CD4-positive, alpha-beta T cell treated with Interferon alpha-2 for 1 hour (primary cell): ENCODE results near the gene LRRFIP1.
A peak's percentile ranks its signal among the peaks of the same experiment; 100 is the strongest.

Experiments used
- DNase-seq, 2 donors: peaks; one replicate each; pipeline ENCODE4 v3.0.0-alpha.2; 2020 to 2022

Gene LRRFIP1

GRCh38 chr2:237642038-237642734 is 14.8 kb downstream of the LRRFIP1 start:
- DNase-seq: no peak

DNA sequence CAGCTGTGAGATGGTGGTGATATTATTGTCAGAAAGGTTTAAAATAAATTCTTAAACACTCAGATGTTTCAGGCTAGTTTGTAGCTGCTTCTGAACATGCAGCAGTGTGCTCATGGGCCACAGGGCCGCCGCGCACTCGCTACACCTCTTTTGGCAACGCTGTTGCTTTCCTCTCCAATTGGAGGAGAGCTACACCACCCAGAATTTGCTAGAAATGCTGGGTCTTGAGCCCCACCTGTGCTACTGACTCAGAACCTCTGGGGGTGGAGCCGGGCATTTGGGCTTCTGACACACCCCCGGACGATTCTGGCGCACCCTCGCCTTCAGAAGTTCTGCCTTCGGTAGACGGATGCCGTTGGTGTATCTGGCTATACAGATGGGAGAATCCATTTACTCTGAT is 15.7 kb downstream of the LRRFIP1 start:
- no peak for DNase-seq

DNA sequence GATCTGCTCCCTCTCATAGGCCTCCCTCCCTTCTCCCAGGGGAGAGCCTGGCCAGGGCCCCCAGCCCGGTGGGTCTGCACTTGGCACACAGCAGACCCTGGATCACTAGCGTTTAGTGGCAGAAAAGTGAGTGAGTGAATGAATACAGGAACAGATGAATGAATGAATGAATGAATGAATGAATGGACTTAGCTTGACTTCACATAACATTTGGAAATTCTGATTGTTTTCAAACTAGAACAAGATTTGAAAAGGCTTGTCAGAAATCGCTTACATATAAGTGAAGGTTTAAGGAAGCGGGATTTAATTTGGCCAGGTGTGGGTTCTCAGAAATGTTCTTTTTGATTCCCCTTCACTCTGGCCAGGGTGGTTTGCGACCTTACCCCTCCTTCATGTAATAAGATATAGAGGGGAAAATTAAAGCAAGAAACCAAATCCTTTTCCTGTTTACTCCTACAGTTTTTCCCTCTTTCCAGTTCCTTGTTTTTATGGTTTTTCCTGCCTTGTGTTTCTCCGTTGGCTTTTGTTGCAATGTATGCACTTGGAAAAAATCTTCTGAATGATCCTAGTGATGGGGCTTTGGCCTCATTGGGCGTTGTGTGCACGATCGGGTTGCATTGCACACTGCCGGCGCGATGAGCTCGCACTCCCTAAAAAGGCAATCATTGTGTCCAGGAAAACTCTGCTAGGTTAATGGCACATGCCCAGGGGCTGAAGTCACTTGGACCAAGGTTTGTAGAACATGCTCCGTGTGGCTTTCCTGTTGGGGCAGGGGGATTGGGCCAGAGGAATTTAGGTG is 16.4 kb downstream of the LRRFIP1 start:
- no peak for DNase-seq

- no peak for DNase-seq
Measured at GRCh38 chr2:237644381-237644703, 17.0 kb downstream of the LRRFIP1 start.

GRCh38 chr2:237645261-237645660 is 17.9 kb downstream of the LRRFIP1 start:
- no peak for DNase-seq

- DNase-seq: no peak
Measured at GRCh38 chr2:237647176-237648015, 20.0 kb downstream of the LRRFIP1 start.

DNA sequence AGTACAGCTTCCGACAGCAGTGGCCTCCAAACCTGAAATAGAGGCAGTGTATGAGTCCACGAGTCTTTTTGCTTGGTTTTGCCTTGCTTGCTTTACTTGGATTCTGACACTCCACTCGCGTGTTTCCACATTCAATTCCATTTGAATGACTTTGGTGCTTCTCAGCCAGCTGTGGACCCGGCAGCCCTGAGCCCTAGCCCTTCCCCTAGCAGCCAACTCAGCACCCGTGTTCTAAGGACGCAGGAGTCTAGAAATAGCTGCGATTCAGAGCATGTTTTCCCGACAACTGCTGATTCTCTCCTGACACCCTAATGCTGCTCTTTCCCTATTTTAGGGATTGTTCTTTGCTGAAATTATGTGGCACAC is 20.6 kb downstream of the LRRFIP1 start:
- no peak for DNase-seq

GRCh38 chr2:237649541-237650454 is 22.4 kb downstream of the LRRFIP1 start:
- DNase-seq: no peak

GRCh38 chr2:237650455-237650850 is 23.1 kb downstream of the LRRFIP1 start:
- DNase-seq: no peak

DNA sequence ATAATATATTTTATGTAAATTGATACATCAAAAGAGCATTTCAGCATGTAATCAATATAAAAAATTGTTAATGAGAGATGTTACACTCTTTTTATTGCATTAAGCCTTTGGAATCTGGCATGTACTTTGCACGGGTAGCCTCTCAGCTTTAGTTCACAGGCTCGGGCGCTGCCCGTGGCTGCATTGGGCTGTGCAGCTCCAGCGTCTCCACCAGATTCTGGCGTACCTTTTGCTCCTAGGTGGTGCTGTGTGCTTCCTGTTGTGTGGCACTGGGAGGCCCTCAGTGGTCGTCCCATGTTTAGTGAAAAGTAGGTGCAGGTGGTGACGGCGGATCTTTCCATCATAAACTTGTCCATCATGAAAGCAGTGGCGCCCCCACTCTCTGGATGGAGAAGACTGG is 24.4 kb downstream of the LRRFIP1 start:
- no peak for DNase-seq

- DNase-seq: no peak
Measured at GRCh38 chr2:237652181-237652580, 24.8 kb downstream of the LRRFIP1 start.

GRCh38 chr2:237652854-237653253 is 25.5 kb downstream of the LRRFIP1 start:
- DNase-seq: no peak

DNA sequence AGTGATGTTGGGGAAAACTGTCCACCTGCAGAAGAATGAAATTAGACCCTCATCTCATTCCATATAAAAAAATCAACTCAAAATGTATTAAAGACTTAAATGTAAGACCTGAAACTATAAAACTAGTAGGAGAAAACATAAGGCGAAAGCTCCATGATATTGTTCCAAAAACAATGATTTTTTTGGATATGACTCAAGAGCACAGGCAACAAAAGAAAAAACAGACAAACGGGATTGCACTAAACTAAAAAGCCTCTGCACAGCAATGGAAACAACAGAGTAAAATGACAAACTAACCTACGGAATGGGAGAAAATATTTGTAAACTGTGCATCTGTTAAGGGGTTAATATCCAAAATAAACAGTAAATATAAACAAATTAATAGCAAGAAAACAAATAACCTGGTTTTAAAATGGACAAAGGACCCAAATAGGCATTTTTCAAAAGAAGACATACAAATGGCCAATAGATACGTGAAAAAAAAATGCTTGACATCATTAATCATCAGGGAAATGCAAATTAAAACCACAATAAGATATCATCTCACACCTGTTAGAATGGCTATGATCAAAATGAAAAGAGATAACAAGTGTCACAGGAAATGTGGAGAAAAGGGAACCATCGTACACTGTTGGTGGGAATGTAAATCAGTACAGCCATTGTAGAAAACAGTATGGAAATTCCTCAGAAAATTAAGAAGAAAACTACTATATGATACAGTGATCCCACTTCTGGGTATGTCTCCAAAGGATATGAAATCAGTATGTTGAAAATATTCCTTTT is 26.6 kb downstream of the LRRFIP1 start:
- DNase-seq: no peak

DNA sequence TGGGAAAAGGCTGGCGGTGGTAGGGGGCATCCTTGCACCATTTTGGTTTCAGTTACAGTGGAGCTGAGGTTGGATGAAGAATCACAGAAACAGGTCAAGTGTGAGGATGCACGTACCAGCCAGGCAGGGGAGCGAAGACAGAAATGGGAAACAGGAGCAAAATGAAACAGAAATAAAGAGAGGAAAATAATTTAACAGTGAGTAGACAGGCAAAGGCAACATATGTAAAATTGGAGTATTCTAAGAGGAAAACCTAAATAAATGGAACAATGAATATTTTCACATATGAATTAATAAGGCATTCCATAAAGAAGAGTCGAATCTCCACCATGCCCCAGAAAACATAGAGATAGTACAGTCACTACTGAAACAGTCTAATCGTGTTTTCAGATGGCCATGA is 29.7 kb downstream of the LRRFIP1 start:
- no peak for DNase-seq

DNA sequence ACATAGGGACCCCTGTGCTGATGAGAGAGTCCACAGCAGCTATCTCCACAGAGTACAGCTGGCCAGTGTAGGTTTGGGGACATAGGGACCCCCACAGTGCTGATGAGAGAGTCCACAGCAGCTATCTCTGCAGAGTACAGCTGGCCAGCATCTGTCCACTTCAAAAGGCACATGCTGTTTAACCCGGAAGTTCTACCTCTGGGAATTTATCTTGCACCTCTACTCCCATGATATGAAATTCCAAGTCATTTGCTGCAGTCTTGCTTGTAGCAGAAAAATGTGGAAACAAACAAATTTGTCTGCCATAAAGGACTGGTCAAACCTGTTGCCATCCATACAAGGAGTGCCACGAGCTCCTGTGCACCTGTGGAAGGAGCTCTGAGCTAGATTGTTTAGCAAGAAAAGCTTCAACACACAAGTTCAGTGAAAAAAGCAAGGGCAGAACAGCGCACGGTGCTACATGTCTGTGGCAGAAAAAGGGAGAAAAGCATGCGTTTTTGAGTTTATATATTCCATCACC is 33.1 kb downstream of the LRRFIP1 start:
- DNase-seq: no peak

GRCh38 chr2:237661270-237661669 is 33.9 kb downstream of the LRRFIP1 start:
- DNase-seq: no peak

GRCh38 chr2:237661799-237662328 is 34.5 kb downstream of the LRRFIP1 start:
- DNase-seq: no peak

- peak; percentile 59 to 84 for DNase-seq
Measured at GRCh38 chr2:237662671-237663093, 35.3 kb downstream of the LRRFIP1 start.

DNA sequence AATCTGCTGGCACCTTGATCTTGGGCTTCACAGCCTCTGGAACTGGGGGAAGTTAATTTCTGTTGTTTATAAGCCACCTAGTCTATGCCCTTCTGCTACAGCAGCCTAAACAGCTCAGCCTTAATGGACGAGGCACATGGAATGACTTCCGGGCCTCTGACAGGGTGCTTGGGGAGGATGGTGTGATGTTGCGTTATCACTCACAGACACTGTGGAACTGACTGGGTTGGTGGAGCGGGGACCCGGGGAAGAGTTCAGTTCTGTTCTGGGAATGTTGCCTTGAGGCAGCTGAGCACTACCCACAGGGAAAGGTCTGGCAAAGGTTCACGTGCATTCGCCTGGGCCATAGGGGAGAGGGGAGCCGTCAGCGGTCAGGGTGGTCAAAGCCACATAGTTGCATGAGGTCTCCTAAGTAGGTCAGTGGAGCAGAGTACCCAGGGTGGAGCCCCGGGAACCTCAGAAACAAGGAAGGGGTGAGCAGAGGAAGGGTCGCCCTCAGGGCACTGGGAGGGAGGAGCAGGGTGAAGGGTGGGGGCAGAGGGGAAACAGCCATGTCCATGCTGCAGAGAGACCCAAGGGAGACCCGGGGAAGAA is 36.2 kb downstream of the LRRFIP1 start:
- no peak for DNase-seq

- DNase-seq: no peak
Measured at GRCh38 chr2:237664151-237664550, 36.8 kb downstream of the LRRFIP1 start.

GRCh38 chr2:237665713-237666143 is 38.3 kb downstream of the LRRFIP1 start:
- no peak for DNase-seq
